ENCODE measurements around the gene IDUA. TPM values are rescaled to one million over a fixed set of nuclear protein-coding genes. Genes with fewer than 3 reads are reported as not detected.
A peak's percentile ranks its signal among the peaks of the same experiment; 100 is the strongest.
"Not testable (repeated sequence)": the region's sequence is repeated elsewhere in the genome, so short reads cannot be mapped to it uniquely, and the experiment has no call there.

Gene IDUA
- total RNA-seq, 2 donors from 2014 or later: 11.8 to 13.9 TPM

GRCh38 chr4:1047976-1048772 is 61.3 kb downstream of the IDUA start:
- Mint-ChIP-seq H3K4me3 (peak overlapping the region in 1 of 2 donors; percentile 0), H3K27ac (no peak overlapping the region), H3K9me3 (peaks cover under 1 to 1% of the 10 kb centered on the region in 2 donors), H3K36me3 (ENCODE audit: insufficient read depth in 2 of 2) (peaks cover 0 to 2% of the 10 kb centered on the region in 2 donors), H3K4me1 (ENCODE audit: low read depth) (peaks cover 8% of the 10 kb centered on the region), H3K27me3 (ENCODE audit: low read depth) (peaks cover 24% of the 10 kb centered on the region)
- ATAC-seq (replicated peaks in 1 of 2) (peak in 1 of 2 donors; percentile 4), DNase-seq (no peak)

GRCh38 chr4:1048773-1049590 is 62.1 kb downstream of the IDUA start:
- peaks cover 8% of the 10 kb centered on the region for H3K4me1 Mint-ChIP-seq (ENCODE audit: low read depth)
- no peak overlapping the region for H3K27ac Mint-ChIP-seq
- H3K36me3 Mint-ChIP-seq (ENCODE audit: insufficient read depth in 2 of 2): peaks cover 0 to 2% of the 10 kb centered on the region in 2 donors
- peaks cover 0 to 1% of the 10 kb centered on the region in 2 donors for H3K9me3 Mint-ChIP-seq
- H3K27me3 Mint-ChIP-seq (ENCODE audit: low read depth): peaks cover 24% of the 10 kb centered on the region
- ATAC-seq (replicated peaks in 1 of 2) (peak; percentile 76 to 77), DNase-seq (peak; percentile 34 to 41)
- H3K4me3 Mint-ChIP-seq: peak overlapping the region in 1 of 2 donors; percentile 0

GRCh38 chr4:1049591-1049905 is 62.7 kb downstream of the IDUA start:
- Mint-ChIP-seq H3K4me3 (no peak overlapping the region), H3K27me3 (ENCODE audit: low read depth) (peaks cover 24% of the 10 kb centered on the region), H3K27ac (no peak overlapping the region), H3K4me1 (ENCODE audit: low read depth) (peaks cover 8% of the 10 kb centered on the region), H3K9me3 (peaks cover 0 to 1% of the 10 kb centered on the region in 2 donors), H3K36me3 (ENCODE audit: insufficient read depth in 2 of 2) (peaks cover 0 to 2% of the 10 kb centered on the region in 2 donors)
- ATAC-seq (replicated peaks in 1 of 2) (no peak), DNase-seq (no peak)

- Mint-ChIP-seq H3K27me3 (ENCODE audit: low read depth) (peaks cover 14% of the 10 kb centered on the region), H3K9me3 (peaks cover 0 to 1% of the 10 kb centered on the region in 2 donors), H3K27ac (no peak overlapping the region), H3K4me3 (no peak overlapping the region), H3K4me1 (ENCODE audit: low read depth) (peaks cover 11% of the 10 kb centered on the region), H3K36me3 (ENCODE audit: insufficient read depth in 2 of 2) (peaks cover 0 to 2% of the 10 kb centered on the region in 2 donors)
- ATAC-seq (replicated peaks in 1 of 2) (no peak), DNase-seq (no peak)
Measured at GRCh38 chr4:1050486-1051213, 63.8 kb downstream of the IDUA start.

GRCh38 chr4:1051472-1051871 is 64.6 kb downstream of the IDUA start:
- Mint-ChIP-seq H3K27me3 (ENCODE audit: low read depth) (peaks cover 14% of the 10 kb centered on the region), H3K36me3 (ENCODE audit: insufficient read depth in 2 of 2) (peaks cover 0 to 2% of the 10 kb centered on the region in 2 donors), H3K27ac (no peak overlapping the region), H3K4me1 (ENCODE audit: low read depth) (peaks cover 19% of the 10 kb centered on the region), H3K9me3 (peaks cover 0 to 1% of the 10 kb centered on the region in 2 donors), H3K4me3 (no peak overlapping the region)
- DNase-seq (no peak), ATAC-seq (replicated peaks in 1 of 2) (no peak)

GRCh38 chr4:1052231-1052671 is 65.4 kb downstream of the IDUA start:
- H3K27me3 Mint-ChIP-seq (ENCODE audit: low read depth): peaks cover 8% of the 10 kb centered on the region
- DNase-seq: no peak
- no peak overlapping the region for H3K4me3 Mint-ChIP-seq
- H3K27ac Mint-ChIP-seq: no peak overlapping the region
- no peaks in the 10 kb centered on the region for H3K36me3 Mint-ChIP-seq (ENCODE audit: insufficient read depth in 2 of 2)
- peaks cover 20% of the 10 kb centered on the region for H3K4me1 Mint-ChIP-seq (ENCODE audit: low read depth)
- peaks cover 0 to 1% of the 10 kb centered on the region in 2 donors for H3K9me3 Mint-ChIP-seq
- no peak for ATAC-seq (replicated peaks in 1 of 2)

GRCh38 chr4:1053080-1053661 is 66.3 kb downstream of the IDUA start:
- Mint-ChIP-seq H3K4me3 (no peak overlapping the region), H3K36me3 (ENCODE audit: insufficient read depth in 2 of 2) (no peaks in the 10 kb centered on the region), H3K27me3 (ENCODE audit: low read depth) (no peaks in the 10 kb centered on the region), H3K4me1 (ENCODE audit: low read depth) (peaks cover 20% of the 10 kb centered on the region), H3K9me3 (peaks cover 0 to 1% of the 10 kb centered on the region in 2 donors), H3K27ac (no peak overlapping the region)
- no peak for DNase-seq
- ATAC-seq (replicated peaks in 1 of 2): no peak

GRCh38 chr4:1053891-1054290 is 67.0 kb downstream of the IDUA start:
- not testable (repeated sequence) for H3K36me3 Mint-ChIP-seq (ENCODE audit: insufficient read depth in 2 of 2); H3K4me3 Mint-ChIP-seq; ATAC-seq (replicated peaks in 1 of 2); H3K27ac Mint-ChIP-seq; DNase-seq; H3K9me3 Mint-ChIP-seq; H3K27me3 Mint-ChIP-seq (ENCODE audit: low read depth)
- peaks cover 14% of the 10 kb centered on the region for H3K4me1 Mint-ChIP-seq (ENCODE audit: low read depth)

Other genes starting within 250 kb of the IDUA start
- 1 to 10 TPM; 1.3 to 1.9 TPM for gene CPLX1, start 160.9 kb upstream of the IDUA start, total RNA-seq
- gene GAK, start 54.7 kb upstream of the IDUA start, total RNA-seq: 100 to 1,000 TPM; 136 to 140 TPM
- 10 to 100 TPM; 21.0 to 22.0 TPM for gene TMEM175, start 54.6 kb upstream of the IDUA start, total RNA-seq
- gene DGKQ, start 13.5 kb upstream of the IDUA start, total RNA-seq: 10 to 100 TPM in 1 of 2 donors, 1 to 10 TPM in 1; 8.8 to 12.0 TPM
- not detected for gene SLC26A1, start 6.4 kb downstream of the IDUA start, total RNA-seq
- gene FGFRL1, start 24.6 kb downstream of the IDUA start, total RNA-seq: 10 to 100 TPM; 15.9 to 18.6 TPM
- gene RNF212, start 126.5 kb downstream of the IDUA start, total RNA-seq: 1 to 10 TPM; 2.3 to 3.9 TPM
- gene SPON2, start 185.5 kb downstream of the IDUA start, total RNA-seq: 1 to 10 TPM; 7.0 to 8.2 TPM

Data from activated T-cell treated with anti-CD3 and anti-CD28 coated beads, Interleukin-2, amount 50 U/mL, for 72 hours (primary cell).